Spinal cord (tissue), 10 donors: Measurements from ENCODE around the gene COPE. TPM values are rescaled to one million over a fixed set of nuclear protein-coding genes. Genes with fewer than 3 reads are reported as not detected.
"Not testable (repeated sequence)": the region's sequence is repeated elsewhere in the genome, so short reads cannot be mapped to it uniquely, and the experiment has no call there.

Experiments used
- DNase-seq, 6 donors: peaks; one replicate each; pipeline versions ENCODE4 v3.0.0 to v3.0.0-alpha.2; 2013 to 2015; ENCODE audit warnings: low spot score in 6 of 6, low read depth in 4 of 6
- H3K27ac ChIP-seq: one replicate; pipeline ENCODE4 v1.5.1; 2013; ENCODE audit warnings: low read depth, low read length, control low read depth
- H3K27me3 ChIP-seq: one replicate; pipeline ENCODE4 v1.6.1; 2013; ENCODE audit warnings: low read length; ENCODE audit not compliant: control insufficient read depth, insufficient read depth
- H3K36me3 ChIP-seq: one replicate; pipeline ENCODE4 v1.6.1; 2013; ENCODE audit warnings: low read length; ENCODE audit not compliant: control insufficient read depth, insufficient read depth
- H3K4me1 ChIP-seq: one replicate; pipeline ENCODE4 v1.6.1; 2013; ENCODE audit warnings: low read length; ENCODE audit not compliant: control insufficient read depth, insufficient read depth
- H3K4me3 ChIP-seq: one replicate; pipeline ENCODE4 v1.5.1; 2013; ENCODE audit warnings: low read depth, low read length, control low read depth
- H3K9me3 ChIP-seq: one replicate; pipeline ENCODE4 v1.6.1; 2013; ENCODE audit warnings: low read length; ENCODE audit not compliant: control insufficient read depth, insufficient read depth
- WGBS: methylation state at CpG from one replicate; pipeline ENCODE4 v1.1.5; 2013; ENCODE audit warnings: missing lambda C conversion rate; ENCODE audit not compliant: insufficient coverage; 5-methylcytosine and 5-hydroxymethylcytosine counted together
- polyA plus RNA-seq, 2 donors: library from polyadenylated mRNA; unstranded; fragments of 120-200 nt; gene quantifications; one replicate each; pipeline ENCODE4 v1.2.1, GENCODE V29; 2013; ENCODE audit not compliant: insufficient read length in 2 of 2
- total RNA-seq, 2 donors: library from RNA; depleted of rRNA in 1 of 2; stranded (reverse); fragments of 120-200 nt in 1 of 2; fragments of >200 nt in 1 of 2; gene quantifications; one replicate each; pipeline versions ENCODE4 v1.2.3 to v1.2.4, GENCODE V29; 2013 to 2014
- donor health status: healthy.

Gene COPE
- total and polyA plus RNA-seq, 4 donors = 77.2 to 188 (median 177) TPM

GRCh38 chr19:18929311-18929710, 10.1 kb upstream of the COPE start:
- Histone ChIP-seq H3K9me3 (no peaks in the 10 kb centered on the region), H3K4me3 (no peak overlapping the region), H3K36me3 (peaks cover 79% of the 10 kb centered on the region), H3K27ac (no peak overlapping the region), H3K27me3 (no peaks in the 10 kb centered on the region), H3K4me1 (peaks cover 13% of the 10 kb centered on the region)
- DNase-seq = no peak
- 86% methylated on average over 24 of the region's 25 CpGs for WGBS

DNA sequence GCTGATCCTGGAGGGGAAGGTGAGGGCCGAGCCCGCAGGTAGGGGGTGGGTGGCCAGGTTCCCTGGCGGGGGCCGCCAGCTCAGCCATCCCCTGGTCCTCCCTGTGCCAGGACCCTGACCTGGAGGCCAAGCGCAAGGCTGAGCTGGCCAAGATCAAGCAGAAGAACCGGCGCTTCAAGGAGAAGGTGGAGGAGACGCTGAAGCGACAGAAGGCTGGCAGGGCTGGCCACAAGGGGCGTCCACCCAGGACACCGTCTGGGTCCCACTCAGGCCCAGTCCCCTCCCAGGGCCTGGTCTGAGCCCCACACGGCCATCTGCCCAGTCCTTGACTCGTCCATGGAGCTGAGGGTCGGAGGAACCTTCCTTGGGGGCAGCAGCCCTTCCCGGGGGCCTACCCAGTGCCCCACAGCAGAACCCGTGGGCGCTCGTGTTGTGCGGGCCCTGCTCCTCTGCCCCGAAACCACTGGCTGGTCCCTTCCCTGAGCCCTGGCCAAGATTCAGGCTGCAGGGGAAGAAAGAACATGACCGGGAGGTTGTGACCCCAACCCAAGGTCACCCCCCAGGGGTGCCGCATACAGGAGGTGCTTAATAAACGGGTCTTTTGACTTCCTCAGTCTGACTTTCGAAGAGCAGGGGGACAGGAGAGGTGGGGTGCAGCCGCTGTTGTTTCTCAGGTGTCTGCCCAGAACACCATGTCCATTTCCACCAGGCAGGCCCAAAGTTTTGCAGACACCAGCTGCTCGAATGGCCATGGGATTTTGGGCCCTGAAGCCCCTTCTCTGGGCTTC, 9.0 kb upstream of the COPE start:
- WGBS = 90% methylated on average over 24 of the region's 26 CpGs
- Histone ChIP-seq H3K4me3 (no peak overlapping the region), H3K27me3 (no peaks in the 10 kb centered on the region), H3K36me3 (peaks cover 79% of the 10 kb centered on the region), H3K9me3 (no peaks in the 10 kb centered on the region), H3K27ac (no peak overlapping the region), H3K4me1 (peaks cover 11% of the 10 kb centered on the region)
- no peak for DNase-seq

DNA sequence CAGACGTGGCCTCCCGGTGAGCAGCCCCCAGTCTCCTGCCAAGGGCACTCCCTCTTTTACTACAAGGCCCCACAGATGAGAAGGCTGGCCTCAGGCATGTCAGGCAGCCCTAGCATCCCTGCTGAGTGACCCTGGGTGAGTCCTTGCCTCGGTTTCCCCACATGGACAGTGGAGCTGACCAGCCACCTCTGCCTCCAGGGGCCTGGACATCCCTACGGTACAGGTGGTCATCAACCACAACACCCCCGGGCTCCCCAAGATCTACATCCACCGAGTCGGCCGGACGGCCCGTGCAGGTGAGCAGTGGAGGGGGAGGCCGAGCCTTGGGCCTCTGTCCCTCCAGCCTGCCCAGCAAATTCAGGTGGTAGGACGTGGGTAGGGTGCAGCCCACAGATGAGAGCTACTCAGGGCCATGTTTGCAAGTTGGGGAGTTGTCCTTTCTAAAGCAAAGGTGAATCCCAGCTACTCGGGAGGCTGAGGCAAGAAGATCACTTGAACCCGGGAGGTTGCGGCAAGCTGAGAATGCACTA, 5.6 kb upstream of the COPE start:
- Histone ChIP-seq H3K36me3 (peaks cover 85% of the 10 kb centered on the region), H3K27me3 (no peaks in the 10 kb centered on the region), H3K27ac (no peak overlapping the region), H3K4me3 (no peak overlapping the region), H3K4me1 (peaks cover 17% of the 10 kb centered on the region), H3K9me3 (no peaks in the 10 kb centered on the region)
- DNase-seq = no peak
- WGBS = 98% methylated on average over 7 of the region's 15 CpGs

DNA sequence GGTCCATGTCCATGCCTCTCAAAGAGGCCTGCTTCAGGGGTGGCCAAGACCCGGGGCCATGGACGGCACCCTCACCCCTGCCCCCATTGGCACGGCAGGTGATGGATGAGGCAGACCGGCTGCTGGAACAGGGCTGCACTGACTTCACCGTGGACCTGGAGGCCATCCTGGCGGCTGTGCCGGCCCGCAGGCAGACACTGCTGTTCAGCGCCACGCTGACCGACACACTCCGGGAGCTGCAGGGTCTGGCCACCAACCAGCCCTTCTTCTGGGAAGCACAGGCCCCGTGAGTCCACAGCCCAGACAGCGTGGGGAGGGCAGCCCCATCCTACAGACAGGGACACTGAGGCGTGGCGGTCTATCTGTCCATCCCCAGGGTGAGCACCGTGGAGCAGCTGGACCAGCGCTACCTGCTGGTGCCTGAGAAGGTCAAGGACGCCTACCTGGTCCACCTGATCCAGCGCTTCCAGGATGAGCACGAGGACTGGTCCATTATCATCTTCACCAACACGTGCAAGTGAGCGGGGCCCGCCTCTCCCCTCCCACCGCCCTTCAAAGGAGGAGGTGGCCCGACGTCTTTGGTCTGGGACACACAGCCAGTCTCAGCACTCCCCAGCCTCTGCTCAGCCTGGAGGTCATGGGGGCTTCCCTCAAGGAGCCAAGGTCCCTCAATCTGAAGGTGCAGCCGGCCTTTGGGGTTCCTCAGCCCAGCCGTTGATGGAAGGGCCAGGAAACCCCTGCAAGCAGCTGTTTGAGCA, 3.2 kb upstream of the COPE start:
- Histone ChIP-seq H3K36me3 (peaks cover 63% of the 10 kb centered on the region), H3K4me3 (no peak overlapping the region), H3K9me3 (no peaks in the 10 kb centered on the region), H3K27ac (no peak overlapping the region), H3K4me1 (peaks cover 30% of the 10 kb centered on the region), H3K27me3 (no peaks in the 10 kb centered on the region)
- DNase-seq = no peak
- WGBS = 93% methylated on average over 29 of the region's 29 CpGs

GRCh38 chr19:18921593-18921992, 2.4 kb upstream of the COPE start:
- no peak overlapping the region for H3K27ac ChIP-seq
- DNase-seq = no peak
- H3K9me3 ChIP-seq = no peaks in the 10 kb centered on the region
- peaks cover 30% of the 10 kb centered on the region for H3K4me1 ChIP-seq
- H3K27me3 ChIP-seq = no peaks in the 10 kb centered on the region
- WGBS = 95% methylated on average over 17 of the region's 17 CpGs
- H3K36me3 ChIP-seq = peaks cover 57% of the 10 kb centered on the region
- H3K4me3 ChIP-seq = no peak overlapping the region

GRCh38 chr19:18920400-18920799, 1.2 kb upstream of the COPE start:
- Histone ChIP-seq H3K9me3 (no peaks in the 10 kb centered on the region), H3K4me3 (peak overlapping the region; percentile 94), H3K27me3 (no peaks in the 10 kb centered on the region), H3K27ac (no peak overlapping the region), H3K4me1 (peaks cover 35% of the 10 kb centered on the region), H3K36me3 (peaks cover 50% of the 10 kb centered on the region)
- no peak for DNase-seq
- 75% methylated on average over 9 of the region's 9 CpGs for WGBS

DNA sequence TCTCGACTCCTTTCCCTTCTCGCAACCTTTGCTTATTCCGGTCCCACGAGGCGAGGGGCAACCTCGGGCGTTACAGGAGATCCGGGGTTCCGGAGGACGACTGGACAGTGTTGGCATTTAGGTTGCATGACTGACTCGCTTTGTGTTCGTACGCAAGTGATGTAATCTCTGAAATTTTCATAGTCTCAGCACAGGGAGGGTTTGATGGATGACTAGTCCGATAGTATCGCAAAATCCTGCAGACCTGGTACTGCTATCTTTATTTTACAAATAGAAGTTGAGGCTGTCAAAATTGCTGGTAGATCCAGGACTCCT, 670 bp upstream of the COPE start:
- H3K4me3 ChIP-seq = peak overlapping the region; percentile 94
- peaks cover 50% of the 10 kb centered on the region for H3K36me3 ChIP-seq
- no peaks in the 10 kb centered on the region for H3K27me3 ChIP-seq
- peaks cover 40% of the 10 kb centered on the region for H3K4me1 ChIP-seq
- H3K27ac ChIP-seq = no peak overlapping the region
- 0% methylated on average over 13 of the region's 15 CpGs for WGBS
- H3K9me3 ChIP-seq = no peaks in the 10 kb centered on the region
- no peak for DNase-seq

- WGBS = 100% methylated on average over 2 of the region's 9 CpGs
- not testable (repeated sequence) for H3K27me3 ChIP-seq, DNase-seq, H3K27ac ChIP-seq, H3K9me3 ChIP-seq, H3K4me3 ChIP-seq
- Histone ChIP-seq H3K4me1 (peaks cover 53% of the 10 kb centered on the region), H3K36me3 (peaks cover 48% of the 10 kb centered on the region)
Measured at GRCh38 chr19:18917593-18917992, 1.6 kb downstream of the COPE start.

DNA sequence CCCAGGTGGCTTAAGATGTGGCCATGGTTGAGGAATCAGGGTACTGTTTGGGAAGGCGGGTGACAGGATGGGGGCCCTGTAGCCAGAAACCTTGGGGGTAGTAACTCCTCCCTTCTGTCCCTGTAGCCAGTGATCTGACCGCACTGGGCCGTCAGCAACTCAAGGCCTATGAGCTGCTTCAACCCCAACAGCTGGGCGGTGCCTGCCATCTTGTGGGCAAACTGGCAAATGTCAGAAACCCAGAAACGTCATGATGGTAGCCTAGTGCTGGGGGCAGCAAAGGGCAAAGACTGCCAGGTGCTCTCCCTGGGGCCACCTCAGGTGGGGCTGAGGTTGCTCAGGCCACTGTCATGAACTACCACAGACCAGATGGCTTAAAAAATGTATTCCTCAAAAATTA, 3.5 kb downstream of the COPE start:
- H3K36me3 ChIP-seq = peaks cover 40% of the 10 kb centered on the region

More for the DNA sequence above, 3.5 kb downstream of the COPE start:
- peak in 2 of 6 donors; percentile 69 to 79 for DNase-seq
- H3K4me3 ChIP-seq = no peak overlapping the region
- peaks cover 45% of the 10 kb centered on the region for H3K4me1 ChIP-seq
- H3K9me3 ChIP-seq = no peaks in the 10 kb centered on the region
- H3K27me3 ChIP-seq = no peaks in the 10 kb centered on the region
- no peak overlapping the region for H3K27ac ChIP-seq
- WGBS = 32% methylated on average over 5 of the region's 5 CpGs
